Activated CD8-positive, alpha-beta memory T cell treated with anti-CD3 and anti-CD28 coated beads, Interleukin-2, amount 50 U/mL, for 4 hours (primary cell): ENCODE measurements around the gene TNIP3.

Experiments used
- DNase-seq: peaks from one replicate; pipeline ENCODE4 v3.0.0-alpha.2; 2020

The TNIP3 gene

DNA sequence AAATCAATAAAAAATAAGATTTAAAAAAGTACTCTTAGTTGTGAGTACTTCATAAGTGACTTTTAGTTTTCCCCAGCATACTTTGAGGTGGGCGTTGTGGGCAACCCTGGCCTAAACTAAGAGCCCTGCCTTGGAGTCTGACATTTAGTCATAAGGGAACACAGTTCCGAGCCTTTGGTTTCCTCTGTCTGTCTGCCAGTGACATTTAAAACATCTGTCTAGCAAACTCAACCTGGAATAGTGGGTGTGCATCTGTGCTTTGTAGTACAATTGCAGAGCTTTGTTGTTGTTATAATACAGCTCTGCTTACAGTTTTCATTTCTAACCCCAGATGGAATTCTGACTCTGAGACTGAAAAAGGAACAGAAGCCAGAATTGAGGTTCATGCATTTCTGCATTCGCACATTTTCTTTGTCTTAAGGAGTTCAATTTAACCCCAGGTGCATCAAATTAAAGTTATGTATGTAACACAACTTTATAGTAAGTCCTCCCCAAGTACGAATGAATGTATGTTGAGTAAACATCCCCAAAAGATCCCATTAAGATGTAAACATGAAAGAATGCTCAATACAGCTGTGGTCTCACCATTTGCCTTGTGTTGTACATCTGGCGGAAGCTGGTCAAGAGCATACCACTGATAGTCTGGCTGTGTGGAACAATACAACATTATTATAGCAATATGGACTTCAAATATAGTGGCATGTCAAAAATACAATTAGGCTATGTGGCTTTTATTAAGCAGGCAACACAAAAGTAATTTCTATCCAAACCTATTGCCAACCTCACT, 25.9 kb downstream of the TNIP3 start:
- DNase-seq: peak; percentile 64

- DNase-seq: no peak
Observed at GRCh38 chr4:121130326-121130660, 33.8 kb downstream of the TNIP3 start.

- no peak for DNase-seq
Observed at GRCh38 chr4:121129606-121130325, 34.4 kb downstream of the TNIP3 start.

- no peak for DNase-seq
Observed at GRCh38 chr4:121127100-121127499, 37.0 kb downstream of the TNIP3 start.

DNA sequence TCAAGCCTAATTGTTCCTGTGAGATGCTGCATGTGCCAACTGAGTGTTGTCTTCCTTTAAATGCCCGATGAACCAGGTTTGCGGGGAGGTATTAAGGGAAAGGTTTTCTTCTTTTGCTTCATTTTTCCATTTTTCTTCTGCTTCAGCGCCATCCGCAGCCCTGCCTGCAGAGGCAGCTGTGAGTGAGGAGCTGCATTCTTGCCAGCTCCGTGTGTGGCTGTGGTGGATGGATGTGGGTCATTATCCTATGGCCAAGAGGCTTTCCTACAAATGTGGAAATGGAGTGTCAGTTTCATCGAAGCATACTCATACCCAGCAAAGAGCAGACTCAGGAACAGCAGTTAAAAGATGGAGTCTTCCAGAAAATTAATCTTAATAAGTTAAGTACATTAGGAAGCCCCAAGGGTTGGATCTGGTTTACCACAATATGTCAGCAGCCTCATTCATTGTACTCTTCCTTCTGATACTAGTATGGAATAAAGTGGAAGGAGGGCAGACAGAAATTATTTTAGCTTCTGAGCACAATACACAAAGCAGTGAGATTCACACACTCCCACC, 37.6 kb downstream of the TNIP3 start:
- DNase-seq: no peak

GRCh38 chr4:121125498-121125885, 38.6 kb downstream of the TNIP3 start:
- DNase-seq: no peak

DNA sequence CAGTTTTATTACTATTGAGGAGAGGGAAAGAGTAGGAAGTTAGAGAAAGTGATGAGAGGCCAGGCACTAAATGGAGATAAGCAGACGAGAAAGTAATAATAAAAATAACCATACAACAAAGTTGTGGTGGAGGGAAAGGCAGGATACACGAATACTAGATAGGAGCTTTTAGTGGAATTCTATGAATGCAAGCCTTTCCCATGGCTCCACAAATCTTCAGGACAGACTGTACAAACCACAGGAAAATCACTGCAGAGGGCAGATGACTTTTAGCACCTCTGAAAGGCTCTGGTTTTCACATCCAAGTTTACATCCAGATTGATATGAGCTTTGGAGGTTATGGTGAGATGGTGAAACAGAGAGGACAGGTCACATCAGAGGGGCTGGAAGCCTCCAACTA, 41.5 kb downstream of the TNIP3 start:
- no peak for DNase-seq

GRCh38 chr4:121119715-121120114, 44.4 kb downstream of the TNIP3 start:
- no peak for DNase-seq

- no peak for DNase-seq
Observed at GRCh38 chr4:121118344-121118743, 45.8 kb downstream of the TNIP3 start.

DNA sequence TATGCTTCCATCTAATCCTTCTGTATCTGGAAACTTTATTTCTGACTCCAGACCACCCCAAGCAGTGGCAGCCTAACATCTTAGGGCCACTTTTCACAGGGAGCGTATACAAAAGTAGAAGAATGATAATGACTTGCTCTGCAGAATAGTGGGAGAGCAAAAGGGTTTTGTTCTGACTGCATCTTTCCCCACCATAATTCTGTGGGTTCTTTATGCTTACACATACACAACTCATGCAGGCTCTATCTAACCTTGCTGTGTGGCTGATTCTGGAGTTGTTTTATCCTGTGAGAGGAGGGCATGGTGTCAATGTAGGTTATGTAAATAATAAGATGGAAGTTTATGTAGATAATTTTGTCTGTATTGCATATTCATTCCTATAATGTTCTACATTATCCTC, 49.4 kb downstream of the TNIP3 start:
- no peak for DNase-seq

GRCh38 chr4:121112530-121112929, 51.6 kb downstream of the TNIP3 start:
- DNase-seq: no peak

DNA sequence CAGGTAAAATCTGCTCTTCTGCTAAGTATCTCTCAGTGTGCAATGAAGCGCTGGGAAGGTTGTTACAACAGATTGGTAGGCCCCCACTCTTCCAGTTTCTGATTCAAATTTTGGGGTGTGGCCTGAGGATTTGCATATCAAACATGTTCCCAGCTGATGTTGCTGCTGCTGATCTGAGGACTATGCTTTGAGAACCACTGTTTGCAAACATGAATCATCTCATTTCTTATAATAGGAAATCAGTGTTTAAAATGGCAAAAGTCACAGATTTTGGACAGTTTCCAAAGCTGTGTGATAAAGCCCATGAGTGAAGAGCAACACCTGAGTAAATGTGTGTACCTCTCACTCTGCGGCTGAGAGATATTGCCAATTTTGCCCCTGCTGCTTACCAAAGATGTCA, 55.6 kb downstream of the TNIP3 start:
- DNase-seq: no peak

DNA sequence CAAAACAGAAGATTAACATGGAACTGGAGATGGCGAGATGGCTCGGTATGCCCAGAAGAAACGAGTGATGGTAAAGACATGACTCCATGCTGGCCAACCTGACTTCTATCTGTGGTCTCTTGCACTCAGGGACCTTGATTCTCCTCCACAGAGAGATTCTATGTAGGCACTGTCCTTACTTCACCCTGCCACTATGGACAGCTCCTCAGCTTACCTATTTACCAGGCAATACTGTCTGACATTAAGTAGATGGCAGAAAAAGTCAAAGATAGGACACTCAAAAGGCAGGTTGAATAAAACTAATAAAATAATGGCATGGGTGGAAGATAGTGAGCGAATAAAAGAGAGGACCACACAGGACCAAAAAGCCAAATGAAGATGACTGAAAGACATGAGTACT, 56.6 kb downstream of the TNIP3 start:
- no peak for DNase-seq

- no peak for DNase-seq
Observed at GRCh38 chr4:121100093-121100775, 63.9 kb downstream of the TNIP3 start.

DNA sequence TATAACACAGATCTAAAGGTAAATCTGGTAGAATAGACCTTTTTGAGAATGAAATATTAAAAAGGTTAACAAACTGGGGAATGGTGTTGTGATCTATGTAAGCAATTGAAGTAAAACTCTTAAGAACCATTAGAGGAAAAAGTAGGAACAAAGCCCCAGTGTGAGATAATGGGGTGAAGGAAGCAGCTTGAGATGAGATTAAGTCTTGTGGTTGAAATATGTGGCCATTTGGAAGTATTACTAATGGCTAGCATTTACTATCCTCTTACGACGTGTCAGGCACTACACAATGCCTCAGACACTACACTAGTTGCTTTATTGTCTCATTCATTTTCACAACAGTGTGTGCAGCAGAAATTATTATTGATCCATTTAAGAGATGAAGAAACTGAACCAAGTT, 65.9 kb downstream of the TNIP3 start:
- no peak for DNase-seq

DNA sequence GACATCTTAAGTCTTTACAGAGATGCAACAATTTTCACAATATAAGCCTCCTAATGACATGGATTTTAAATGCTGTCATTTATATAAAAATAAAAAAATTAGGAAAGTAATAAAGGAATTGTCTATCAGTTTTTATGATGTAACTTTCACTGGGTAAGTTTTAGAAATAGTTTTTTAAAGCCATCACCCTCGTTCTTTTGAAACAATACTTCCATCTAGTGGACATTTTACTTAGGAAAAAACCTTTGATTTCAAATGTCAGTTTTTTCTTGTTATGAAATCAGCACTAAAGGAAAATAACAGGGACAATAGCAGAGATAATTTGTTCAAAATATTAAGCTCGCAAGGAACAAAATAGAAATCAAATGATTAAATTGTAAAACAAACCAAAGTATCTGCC, 67.5 kb downstream of the TNIP3 start:
- no peak for DNase-seq

- no peak for DNase-seq
Observed at GRCh38 chr4:121096191-121096590, 67.9 kb downstream of the TNIP3 start.

DNA sequence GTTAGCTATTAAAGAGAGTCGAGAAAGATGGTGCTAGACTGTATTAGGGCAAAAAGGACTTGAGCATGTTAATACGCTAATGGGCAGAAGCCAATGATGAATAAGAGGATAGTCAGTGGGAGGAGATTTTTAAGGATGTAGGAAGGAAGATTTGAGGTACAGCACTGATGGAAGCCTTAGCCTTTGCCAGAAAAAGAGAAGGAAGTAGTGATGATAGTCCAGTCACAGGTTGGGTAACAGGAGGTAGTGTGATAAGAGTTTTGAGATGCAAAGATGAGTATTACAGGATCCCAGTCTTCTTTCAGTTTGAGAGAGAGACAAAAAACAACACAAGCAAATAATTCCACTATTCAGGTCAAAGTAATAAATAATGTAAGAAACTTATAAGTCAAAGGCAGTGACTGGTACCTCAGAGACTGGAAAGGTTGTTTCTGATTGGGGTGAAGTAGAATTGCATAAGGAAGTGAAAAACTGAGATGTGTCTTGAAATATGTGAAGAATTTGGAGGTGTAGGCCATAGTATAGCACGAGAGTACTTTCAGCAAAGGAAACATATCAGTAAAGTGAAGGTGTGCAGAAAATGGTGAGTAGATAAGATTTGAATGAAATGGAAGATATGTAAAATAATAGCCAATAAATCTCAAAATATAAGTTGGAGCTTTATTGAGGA, 69.7 kb downstream of the TNIP3 start:
- DNase-seq: no peak

DNA sequence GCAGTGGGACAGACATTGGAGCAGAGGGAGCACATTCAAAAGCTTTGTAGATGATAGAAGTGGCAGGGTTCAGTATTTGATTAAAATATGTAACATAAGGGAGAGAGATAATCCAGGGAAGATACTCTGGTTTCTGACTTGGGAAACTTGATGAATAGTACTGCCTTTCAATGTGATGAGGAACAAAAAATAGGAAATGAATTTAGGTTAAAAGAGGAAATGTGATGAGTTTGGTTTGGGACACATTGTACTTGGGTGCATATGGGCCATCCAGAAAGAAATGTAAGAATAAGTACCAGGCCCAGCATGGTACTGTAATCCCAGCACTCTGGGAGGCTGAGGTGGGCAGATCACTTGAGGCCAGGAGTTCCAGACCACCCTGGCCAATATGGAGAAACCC, 70.9 kb downstream of the TNIP3 start:
- no peak for DNase-seq

GRCh38 chr4:121091941-121092340, 72.2 kb downstream of the TNIP3 start:
- no peak for DNase-seq

DNA sequence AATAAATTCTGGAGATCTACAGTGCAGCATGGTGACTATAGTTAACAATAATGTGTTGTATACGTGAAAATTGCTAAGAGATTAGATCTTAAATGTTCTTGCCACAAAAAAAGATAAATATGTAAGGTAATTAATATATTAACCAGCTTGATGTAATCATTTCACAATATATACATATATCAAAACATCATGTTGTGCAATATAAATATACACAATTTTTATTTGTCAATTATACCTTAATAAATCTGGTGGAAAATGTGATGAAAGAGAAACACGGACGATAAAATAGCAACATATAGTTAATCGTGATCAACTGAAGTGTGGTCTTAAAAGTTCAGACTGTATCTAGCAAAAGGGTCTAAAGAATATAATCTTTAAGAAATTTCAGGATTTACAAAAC, 75.3 kb downstream of the TNIP3 start:
- no peak for DNase-seq
